Measurements from ENCODE around the gene PIK3CA. TPM values are rescaled to one million over a fixed set of nuclear protein-coding genes. Genes with fewer than 3 reads are reported as not detected.

The PIK3CA gene
- 25.6 and 26.0 TPM in 2 replicates for total RNA-seq

DNA sequence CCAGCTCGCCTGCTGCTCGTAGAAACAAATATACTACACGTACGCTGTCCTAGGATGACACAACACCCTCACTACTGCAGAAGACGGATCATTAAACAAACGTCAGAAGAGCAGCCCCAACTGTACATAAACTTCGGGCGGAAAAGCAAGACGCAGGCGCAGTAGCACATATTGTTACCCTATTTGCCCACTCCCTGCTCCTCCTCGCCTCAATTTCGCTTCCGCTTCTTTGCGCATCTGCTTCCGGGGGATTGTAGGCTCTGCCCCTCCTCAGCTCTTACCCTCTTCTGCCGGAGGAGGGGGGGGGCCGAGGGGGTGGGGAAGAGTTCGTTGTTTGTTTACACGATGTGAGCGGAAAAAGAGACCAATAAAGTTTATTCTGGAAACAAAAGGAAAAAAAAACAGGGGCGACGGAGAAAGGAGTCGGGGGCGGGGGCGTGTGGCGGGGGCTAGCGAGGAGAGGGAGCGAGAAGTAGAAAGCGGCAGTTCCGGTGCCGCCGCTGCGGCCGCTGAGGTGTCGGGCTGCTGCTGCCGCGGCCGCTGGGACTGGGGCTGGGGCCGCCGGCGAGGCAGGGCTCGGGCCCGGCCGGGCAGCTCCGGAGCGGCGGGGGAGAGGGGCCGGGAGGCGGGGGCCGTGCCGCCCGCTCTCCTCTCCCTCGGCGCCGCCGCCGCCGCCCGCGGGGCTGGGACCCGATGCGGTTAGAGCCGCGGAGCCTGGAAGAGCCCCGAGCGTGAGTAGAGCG is at the start of gene PIK3CA:
Gene PIK3CA (plus strand): TSS at position 485 of the 743 bp plus-strand sequence. CDS start 50,469 bp downstream, outside the sequence.

DNA sequence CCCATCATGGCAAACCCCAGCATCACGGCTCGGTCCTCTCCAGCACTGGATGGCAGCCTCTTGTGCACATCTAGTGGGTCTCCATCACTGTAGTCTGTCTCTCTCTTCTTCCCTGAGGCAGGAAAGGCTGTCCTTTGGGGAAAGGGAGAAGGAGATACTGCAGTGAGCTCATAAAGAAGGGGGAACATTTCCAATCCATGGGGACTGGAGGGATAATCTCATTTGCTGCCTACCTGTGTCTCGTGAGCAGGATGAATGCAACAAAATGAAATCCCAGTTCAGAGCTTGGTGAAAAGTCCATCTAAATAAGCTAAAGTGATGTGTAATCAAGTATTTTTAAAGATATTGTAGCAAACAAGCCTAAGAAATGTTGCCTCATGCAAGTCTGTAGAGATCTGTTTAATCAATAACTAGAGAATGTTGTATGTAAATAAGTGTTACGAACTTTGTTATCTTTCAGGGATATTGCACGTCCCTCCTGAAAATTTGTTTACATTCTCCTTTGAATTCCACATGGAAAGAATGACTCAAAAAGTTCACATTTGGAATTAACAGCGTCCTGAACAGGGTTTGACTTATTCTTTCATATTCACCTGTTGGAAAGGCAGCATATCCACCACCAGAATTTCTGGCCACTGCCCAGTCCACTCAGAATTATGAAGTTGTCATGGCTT is 102.8 kb downstream of the PIK3CA start, which contains the start of gene KCNMB3:
Gene KCNMB3 (minus strand): TSS at position 312 of the 674 bp plus-strand sequence. CDS start 124 bp downstream, at position 188.

Other genes starting within 250 kb of the PIK3CA start
- gene ZMAT3, start 76.5 kb upstream of the PIK3CA start, total RNA-seq = 22.8 and 35.5 TPM in 2 replicates
- 0.71 and 1.1 TPM in 2 replicates for gene KCNMB3, start 102.8 kb downstream of the PIK3CA start, total RNA-seq
- gene ZNF639, start 174.7 kb downstream of the PIK3CA start, total RNA-seq = 35.4 and 37.0 TPM in 2 replicates
- gene MFN1, start 199.4 kb downstream of the PIK3CA start, total RNA-seq = 41.1 and 48.9 TPM in 2 replicates